Stomach (tissue), 9 donors: ENCODE results near the gene CYP46A1. TPM values are rescaled to one million over a fixed set of nuclear protein-coding genes. Genes with fewer than 3 reads are reported as not detected.

Experiments
- DNase-seq, 2 donors: peaks; one replicate each; pipeline versions ENCODE4 v3.0.0 to v3.0.0-alpha.2; 2013 to 2019
- H3K27ac ChIP-seq, 5 donors: fragments of 200-600 bp in 4 of 5; sonication (generic) in 4 of 5; one replicate each; pipeline ENCODE4 v1.5.1; 2013 to 2019; ENCODE audit warnings: mild to moderate bottlenecking in 1 of 5, moderate library complexity in 1 of 5
- H3K27me3 ChIP-seq, 3 donors: fragments of 200-600 bp; sonication (generic); one replicate each; pipeline ENCODE4 v1.5.1; 2017 to 2019; ENCODE audit warnings: mixed run types in 1 of 3
- H3K36me3 ChIP-seq, 4 donors: fragments of 200-600 bp; sonication (generic); 1 replicate in 3 of 4; 2 replicates in 1 of 4; pipeline ENCODE4 v1.5.1; 2016 to 2019
- H3K4me1 ChIP-seq, 4 donors: fragments of 200-600 bp; sonication (generic); one replicate each; pipeline ENCODE4 v1.5.1; 2016 to 2019
- H3K4me3 ChIP-seq, 4 donors: fragments of 200-600 bp; sonication (generic) in 3 of 4; one replicate each; pipeline ENCODE4 v1.5.1; 2016 to 2019; ENCODE audit warnings: mild to moderate bottlenecking in 1 of 4
- H3K9me3 ChIP-seq, 4 donors: fragments of 200-600 bp; sonication (generic); one replicate each; pipeline ENCODE4 v1.5.1; 2016 to 2019
- EP300 ChIP-seq: sonication (generic); formaldehyde crosslinking; IDR thresholded peaks from one replicate; pipeline ENCODE4 v1.6.1; 2017; ENCODE audit warnings: antibody characterized with exemption
- POLR2A ChIP-seq, 4 donors: fragments of 450-650 bp; IDR thresholded peaks; one replicate each; pipeline ENCODE4 v1.6.1; 2016; ENCODE audit warnings: antibody characterized with exemption in 4 of 4, control low read depth in 2 of 4, mild to moderate bottlenecking in 1 of 4, moderate library complexity in 1 of 4
- POLR2AphosphoS5 ChIP-seq, 3 donors: sonication (generic); formaldehyde crosslinking; IDR thresholded peaks; one replicate each; pipeline ENCODE4 v1.6.1; 2016; ENCODE audit warnings: antibody characterized with exemption in 3 of 3
- WGBS, 5 donors: extraction: QIAGEN DNeasy Blood & Tissue Kit in 3 of 5; methylation state at CpG; one replicate each; pipeline versions ENCODE4 v1.1.5 to v1.1.7; 2013 to 2018; 5-methylcytosine and 5-hydroxymethylcytosine counted together
- intact Hi-C: fragments of 100-400 bp; cut with DNase I; formaldehyde crosslinking; loops from one replicate; pipeline ENCODE4 v1.15.1; 2023; ENCODE audit warnings: low total_unique reads
- polyA plus RNA-seq, 3 donors: library from polyadenylated mRNA; stranded (reverse); fragments of 200-250 nt; gene quantifications; one replicate each; pipeline ENCODE4 v1.2.3, GENCODE V29; 2013
- total RNA-seq, 5 donors: library from RNA; depleted of rRNA; stranded (reverse); fragments of >200 nt; gene quantifications; one replicate each; pipeline versions ENCODE4 v1.1.0 to v1.2.3, GENCODE V29; 2014 to 2016
- TF ChIP-seq, protein P1 (sequence below), 7 experiments: fragments of 450-650 bp in 4 of 7; fragments of 200-600 bp in 3 of 7; sonication (generic) in 3 of 7; IDR thresholded peaks; one replicate each; pipeline ENCODE4 v1.5.1; 2016 to 2019; ENCODE audit warnings: antibody characterized with exemption in 7 of 7, control low read depth in 2 of 7, mild to moderate bottlenecking in 1 of 7
- donor health status: healthy with polysubstance abuse.
- donor health status: Bipolar disorder and iron deficiency.
- donor health status: healthy.

The CYP46A1 gene
- total and polyA plus RNA-seq, 8 donors: 0.15 to 2.9 (median 0.92) TPM; not detected in 2

DNA sequence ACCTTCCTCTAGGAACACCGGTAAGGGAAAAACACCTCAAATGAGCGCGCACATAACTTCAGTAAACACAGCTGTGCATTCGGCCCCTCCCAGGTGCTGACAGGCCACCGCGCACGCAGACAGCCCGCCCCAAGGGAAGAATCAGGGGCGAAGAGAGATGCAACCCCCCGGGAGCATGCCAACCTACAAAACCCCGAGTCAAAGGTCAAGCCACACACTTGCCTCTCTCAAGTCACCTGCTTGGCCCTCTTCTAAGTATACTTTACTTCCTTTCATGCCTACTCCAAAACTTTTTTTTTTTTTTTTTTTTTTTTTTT is 2.3 kb upstream of the CYP46A1 start:
- TF ChIP-seq EP300: no peak
- no peak for TF ChIP-seq POLR2A (IDR thresholded peaks at IDR 0.05)
- TF ChIP-seq POLR2AphosphoS5 (IDR thresholded peaks at IDR 0.05): no peak
- TF ChIP-seq, protein P1, sequence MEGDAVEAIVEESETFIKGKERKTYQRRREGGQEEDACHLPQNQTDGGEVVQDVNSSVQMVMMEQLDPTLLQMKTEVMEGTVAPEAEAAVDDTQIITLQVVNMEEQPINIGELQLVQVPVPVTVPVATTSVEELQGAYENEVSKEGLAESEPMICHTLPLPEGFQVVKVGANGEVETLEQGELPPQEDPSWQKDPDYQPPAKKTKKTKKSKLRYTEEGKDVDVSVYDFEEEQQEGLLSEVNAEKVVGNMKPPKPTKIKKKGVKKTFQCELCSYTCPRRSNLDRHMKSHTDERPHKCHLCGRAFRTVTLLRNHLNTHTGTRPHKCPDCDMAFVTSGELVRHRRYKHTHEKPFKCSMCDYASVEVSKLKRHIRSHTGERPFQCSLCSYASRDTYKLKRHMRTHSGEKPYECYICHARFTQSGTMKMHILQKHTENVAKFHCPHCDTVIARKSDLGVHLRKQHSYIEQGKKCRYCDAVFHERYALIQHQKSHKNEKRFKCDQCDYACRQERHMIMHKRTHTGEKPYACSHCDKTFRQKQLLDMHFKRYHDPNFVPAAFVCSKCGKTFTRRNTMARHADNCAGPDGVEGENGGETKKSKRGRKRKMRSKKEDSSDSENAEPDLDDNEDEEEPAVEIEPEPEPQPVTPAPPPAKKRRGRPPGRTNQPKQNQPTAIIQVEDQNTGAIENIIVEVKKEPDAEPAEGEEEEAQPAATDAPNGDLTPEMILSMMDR (IDR thresholded peaks at IDR 0.05): no peak
- Histone ChIP-seq H3K9me3 (peaks cover 2 to 12% (median 10%) of the 10 kb centered on the region in 4 donors), H3K36me3 (no peaks in the 10 kb centered on the region), H3K4me1 (peaks cover 11 to 21% (median 15%) of the 10 kb centered on the region in 4 donors), H3K4me3 (no peak overlapping the region), H3K27ac (no peak overlapping the region), H3K27me3 (peaks cover 0 to 3% (median 0%) of the 10 kb centered on the region in 3 donors)
- intact Hi-C loops: no loop called here
- WGBS, 5 donors: 32 to 66% (median 54%) methylated on average over 11 of the region's 11 CpGs
- no peak for DNase-seq

DNA sequence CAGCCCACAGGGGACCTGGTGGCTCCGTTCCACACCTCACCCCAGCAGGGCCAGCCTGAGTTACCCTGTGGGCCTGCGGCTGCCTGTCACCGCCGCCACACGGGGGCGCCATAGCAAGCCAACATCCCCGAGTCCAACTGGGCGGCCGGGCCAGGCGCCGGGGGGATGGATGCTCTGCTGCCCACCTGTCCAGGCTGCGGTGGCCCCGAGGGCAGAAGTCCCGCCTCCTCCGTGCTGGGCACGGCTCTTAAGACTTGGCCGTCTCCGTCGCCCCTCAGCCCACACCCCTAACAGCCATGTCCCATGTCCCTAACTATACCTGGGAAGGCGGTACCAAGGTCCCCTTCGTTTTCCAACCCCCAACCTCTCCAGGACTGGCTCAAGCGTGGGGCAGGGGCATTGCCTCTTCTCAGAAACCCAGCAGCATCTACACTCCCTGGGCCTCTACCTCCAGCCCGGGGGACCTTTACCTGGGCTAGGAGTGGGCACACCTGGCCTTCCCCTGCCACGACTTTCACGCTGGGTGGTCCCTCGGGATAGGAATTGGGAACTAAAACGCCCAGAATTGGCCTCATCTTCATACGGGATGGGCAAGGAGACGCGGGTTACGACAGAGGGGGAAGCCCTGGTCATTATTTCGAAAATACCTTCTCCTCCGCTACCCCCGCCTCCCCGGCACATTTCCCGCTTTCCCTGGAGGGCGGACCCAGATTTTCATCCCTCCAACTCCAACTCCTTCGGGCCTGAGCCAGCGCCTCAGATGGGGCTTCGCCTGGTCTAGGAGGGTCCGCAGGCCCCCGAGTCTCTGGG is 1.1 kb upstream of the CYP46A1 start:
- Histone ChIP-seq H3K36me3 (no peaks in the 10 kb centered on the region), H3K27ac (peak overlapping the region; percentile 72 to 91 (median 87)), H3K4me1 (peaks cover 11 to 21% (median 15%) of the 10 kb centered on the region in 4 donors), H3K9me3 (peaks cover under 1 to 5% (median 3%) of the 10 kb centered on the region in 4 donors), H3K27me3 (peaks cover 0 to 6% (median 3%) of the 10 kb centered on the region in 3 donors), H3K4me3 (peak overlapping the region; percentile 86 to 95 (median 88))
- WGBS, 5 donors: 0 to 2% (median 1%) methylated on average over 24 to 42 of the region's 42 CpGs
- DNase-seq: peak; percentile 84 to 93
- intact Hi-C loops: no loop called here
- TF ChIP-seq, protein P1 (IDR thresholded peaks at IDR 0.05): peak in 5 of 7 experiments; percentile 68 to 93 (median 92)
- TF ChIP-seq POLR2A (IDR thresholded peaks at IDR 0.05): no peak
- peak in 1 of 3 donors; percentile 27 for TF ChIP-seq POLR2AphosphoS5 (IDR thresholded peaks at IDR 0.05)
- TF ChIP-seq EP300: no peak

DNA sequence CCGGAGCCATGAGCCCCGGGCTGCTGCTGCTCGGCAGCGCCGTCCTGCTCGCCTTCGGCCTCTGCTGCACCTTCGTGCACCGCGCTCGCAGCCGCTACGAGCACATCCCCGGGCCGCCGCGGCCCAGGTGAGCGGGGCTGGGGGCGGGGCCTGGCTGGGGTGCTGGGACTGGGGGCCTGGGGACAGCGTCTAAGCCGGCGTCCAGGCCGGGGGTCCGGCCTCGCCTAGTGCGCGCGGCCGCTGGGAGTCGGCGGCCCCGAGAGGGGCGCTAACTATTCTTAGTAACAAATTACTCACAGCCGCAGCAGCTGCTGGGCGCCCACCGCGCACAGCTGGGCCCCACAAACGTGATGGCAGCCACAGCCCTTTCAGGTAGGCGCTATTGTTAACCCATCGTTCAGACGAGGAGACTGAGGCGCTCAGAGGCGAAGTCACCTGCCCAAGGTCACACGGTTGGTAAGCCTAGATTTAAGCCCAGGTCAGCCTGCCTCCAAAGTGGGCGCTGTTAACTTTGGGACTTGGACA is 374 bp downstream of the CYP46A1 start:
- DNase-seq: no peak
- Histone ChIP-seq H3K4me1 (peaks cover 11 to 21% (median 15%) of the 10 kb centered on the region in 4 donors), H3K4me3 (peak overlapping the region; percentile 75 to 95 (median 82)), H3K9me3 (no peaks in the 10 kb centered on the region), H3K36me3 (no peaks in the 10 kb centered on the region), H3K27me3 (peaks cover 0 to 13% (median 4%) of the 10 kb centered on the region in 3 donors), H3K27ac (peak overlapping the region; percentile 50 to 75 (median 54))
- intact Hi-C loops: no loop called here
- TF ChIP-seq, protein P1 (IDR thresholded peaks at IDR 0.05): no peak
- TF ChIP-seq POLR2AphosphoS5 (IDR thresholded peaks at IDR 0.05): no peak
- TF ChIP-seq EP300: no peak
- no peak for TF ChIP-seq POLR2A (IDR thresholded peaks at IDR 0.05)
- WGBS, 5 donors: 2 to 8% (median 5%) methylated on average over 20 to 45 of the region's 45 CpGs

DNA sequence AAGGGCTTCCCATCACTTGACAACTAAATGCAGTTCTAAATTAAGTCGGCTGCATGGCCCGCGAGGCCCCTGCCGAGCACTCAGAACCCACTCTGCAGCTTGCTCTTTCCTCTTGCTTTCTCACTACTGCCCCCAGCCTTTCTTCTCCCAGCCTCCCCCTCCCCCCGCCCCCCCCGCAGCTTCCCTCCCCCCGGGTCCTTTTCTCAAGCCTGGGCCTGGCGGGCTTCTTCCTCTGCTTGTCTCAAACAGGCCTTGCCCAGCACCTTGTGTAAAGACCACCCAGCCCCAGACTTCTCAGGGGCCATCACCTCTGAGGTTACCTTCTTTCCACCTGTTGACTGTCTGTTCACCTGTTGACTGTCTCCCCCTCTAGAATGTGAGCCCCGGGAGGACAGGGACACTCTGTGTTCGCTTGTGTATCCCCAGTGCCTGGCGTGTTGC is 1.1 kb downstream of the CYP46A1 start:
- Histone ChIP-seq H3K36me3 (no peaks in the 10 kb centered on the region), H3K9me3 (no peaks in the 10 kb centered on the region), H3K4me1 (peaks cover 11 to 21% (median 15%) of the 10 kb centered on the region in 4 donors), H3K27ac (no peak overlapping the region), H3K27me3 (peaks cover 0 to 13% (median 7%) of the 10 kb centered on the region in 3 donors), H3K4me3 (no peak overlapping the region)
- WGBS, 5 donors: 45 to 58% (median 52%) methylated on average over 10 to 11 of the region's 11 CpGs
- TF ChIP-seq POLR2A (IDR thresholded peaks at IDR 0.05): no peak
- TF ChIP-seq, protein P1 (IDR thresholded peaks at IDR 0.05): no peak
- TF ChIP-seq EP300: no peak
- TF ChIP-seq POLR2AphosphoS5 (IDR thresholded peaks at IDR 0.05): no peak
- DNase-seq: peak in 1 of 2 donors; percentile 3
- intact Hi-C loops: no loop called here
